ENCODE measurements around the gene OR3A1. TPM values are rescaled to one million over a fixed set of nuclear protein-coding genes. Genes with fewer than 3 reads are reported as not detected.

Gene OR3A1
- total and polyA plus RNA-seq, 2 of the 8 experiments (the other 6 are each of a cell fraction or from before 2014, with no cell fraction given), result not detected

GRCh38 chr17:3282901-3283300 lies 15.3 kb downstream of the OR3A1 start:
- ChIA-PET CTCF (ENCODE audit: partially characterized antibody) (interaction anchor here (0.7 kb wide), 1 partner anchor 129 kb away, joined by 3 read pairs; no protein-coding TSS in a partner anchor), POLR2A (ENCODE audit: partially characterized antibody) (no interaction called here)
- H3K4me3 ChIP-seq (ENCODE audit: extremely low read depth in 1 of 4, insufficient read depth in 2 of 4, low read depth in 3 of 4, low read length in 4 of 4), result no peak overlapping the region
- H2BK15ac ChIP-seq (ENCODE audit: low read length), result no peak overlapping the region
- H4K20me1 ChIP-seq (replicated peaks in 1 of 2; ENCODE audit: control insufficient read depth in 1 of 2, insufficient read depth in 2 of 2, low read length in 2 of 2), result no peaks in the 10 kb centered on the region
- DNase-seq (ENCODE audit: low read depth in 1 of 2, low spot score in 2 of 2) (no peak), FAIRE-seq (no peak)
- H3K23ac ChIP-seq (ENCODE audit: insufficient read length), result no peak overlapping the region
- no peak overlapping the region for H2BK5ac ChIP-seq (ENCODE audit: low read depth, low read length)
- H4K91ac ChIP-seq (replicated peaks; ENCODE audit: insufficient read length, low read length), result no peak overlapping the region
- H3K36me3 ChIP-seq (ENCODE audit: control insufficient read depth in 2 of 4, insufficient read depth in 4 of 4, low read length in 3 of 4), result no peaks in the 10 kb centered on the region
- no peak overlapping the region for H3K27ac ChIP-seq (ENCODE audit: low read depth, low read length)
- H3K27me3 ChIP-seq (replicated peaks in 1 of 4; ENCODE audit: control insufficient read depth in 3 of 4, extremely low read depth in 1 of 4, insufficient read depth in 3 of 4, low read length in 3 of 4), result no peaks in the 10 kb centered on the region
- H3K56ac ChIP-seq (replicated peaks; ENCODE audit: insufficient read length, low read depth, low read length), result no peak overlapping the region
- no peak overlapping the region for H2BK12ac ChIP-seq (ENCODE audit: low read depth, low read length)
- no peaks in the 10 kb centered on the region for H3K79me2 ChIP-seq (ENCODE audit: control insufficient read depth in 1 of 2, insufficient read depth in 2 of 2, low read length in 2 of 2)
- no peaks in the 10 kb centered on the region for H3K4me1 ChIP-seq (replicated peaks in 1 of 4; ENCODE audit: control insufficient read depth in 3 of 4, insufficient read depth in 4 of 4, low read length in 3 of 4)
- 86% methylated on average over 1 of the region's 1 CpG; no CpG with 5 or more reads in 1 of the 2 experiments for WGBS, 2 experiments (ENCODE audit: extremely low coverage in 1 of 2, insufficient coverage in 1 of 2, insufficient read length in 1 of 2, insufficient replicate concordance in 2 of 2, low coverage in 1 of 2, low lambda C conversion rate in 2 of 2, missing lambda C conversion rate in 1 of 2)
- TF ChIP-seq E2F6 (IDR thresholded peaks at IDR 0.05) (no peak), POLR2A (IDR thresholded peaks at IDR 0.05; ENCODE audit: control extremely low read depth in 1 of 2, low read depth in 2 of 2, low read length in 2 of 2) (no peak), BRCA1 (IDR thresholded peaks at IDR 0.05; ENCODE audit: low read depth, low read length) (no peak), SIX5 (IDR thresholded peaks at IDR 0.05; ENCODE audit: low read depth, low read length) (no peak), RFX5 (IDR thresholded peaks at IDR 0.05; ENCODE audit: borderline replicate concordance, low read depth, low read length) (no peak), CBX8 (IDR thresholded peaks at IDR 0.05; ENCODE audit: borderline replicate concordance, low read depth, low read length) (no peak), TCF12 (IDR thresholded peaks at IDR 0.05; ENCODE audit: low read depth, low read length) (no peak), EP300 (IDR thresholded peaks at IDR 0.05; ENCODE audit: borderline replicate concordance in 1 of 2, low read depth in 2 of 2, low read length in 2 of 2) (no peak), HDAC6 (IDR thresholded peaks at IDR 0.05; ENCODE audit: low read depth, low read length) (no peak), PHF8 (conservative IDR thresholded peaks at IDR 0.05; ENCODE audit: low read depth, low read length) (no peak), SRF (IDR thresholded peaks at IDR 0.05; ENCODE audit: low read depth, low read length) (no peak), SAP30 (IDR thresholded peaks at IDR 0.05; ENCODE audit: insufficient read depth, insufficient replicate concordance, low read length) (no peak), SP4 (IDR thresholded peaks at IDR 0.05; ENCODE audit: low read length) (no peak), JUN (IDR thresholded peaks at IDR 0.05; ENCODE audit: low read depth, low read length) (no peak)
- no peaks in the 10 kb centered on the region for H3K23me2 ChIP-seq (ENCODE audit: low read depth, low read length)
- H2BK120ac ChIP-seq (replicated peaks; ENCODE audit: low read depth, low read length), result no peak overlapping the region
- peaks cover 7 to 15% of the 10 kb centered on the region in 2 experiments; a peak in 3 of 4 replicates for H3K9me3 ChIP-seq (ENCODE audit: insufficient read depth in 2 of 2, low read depth in 1 of 2, low read length in 1 of 2)
- no peak overlapping the region for H3K4ac ChIP-seq (replicated peaks; ENCODE audit: insufficient read length, low read depth, low read length)
- H4K8ac ChIP-seq (ENCODE audit: extremely low read depth, insufficient read depth, low read length), result no peak overlapping the region
- no peak overlapping the region for H2AFZ ChIP-seq (ENCODE audit: low read length)
- no peak overlapping the region for H3K4me2 ChIP-seq (ENCODE audit: insufficient read depth in 1 of 2, low read depth in 2 of 2, low read length in 2 of 2)
- H3K14ac ChIP-seq (ENCODE audit: insufficient read length), result no peak overlapping the region
- H2BK20ac ChIP-seq (ENCODE audit: low read length), result no peak overlapping the region
- H4K5ac ChIP-seq (ENCODE audit: insufficient read length, low read depth, low read length), result no peak overlapping the region
- H3K18ac ChIP-seq (ENCODE audit: extremely low read depth, low read length), result no peak overlapping the region
- H3K9ac ChIP-seq (replicated peaks in 1 of 4; ENCODE audit: extremely low read depth in 1 of 4, low read depth in 3 of 4, low read length in 3 of 4), result no peak overlapping the region
- H3K79me1 ChIP-seq (ENCODE audit: low read depth, low read length), result no peaks in the 10 kb centered on the region
- H2AK5ac ChIP-seq (ENCODE audit: low read depth, low read length), result no peak overlapping the region

All from H1 (cell line).